Stimulated activated CD4-positive, alpha-beta T cell treated with anti-CD3 and anti-CD28 coated beads, Interleukin-2, amount 100 ng/mL, for 4 hours (primary cell): ENCODE measurements around the gene HLA-A.
"Not testable (repeated sequence)": the region's sequence is repeated elsewhere in the genome, so short reads cannot be mapped to it uniquely, and the experiment has no call there.

Experiments used
- DNase-seq: peaks from one replicate; pipeline ENCODE4 v3.0.0-alpha.2; 2020; ENCODE audit warnings: low read depth

HLA-A gene

DNA sequence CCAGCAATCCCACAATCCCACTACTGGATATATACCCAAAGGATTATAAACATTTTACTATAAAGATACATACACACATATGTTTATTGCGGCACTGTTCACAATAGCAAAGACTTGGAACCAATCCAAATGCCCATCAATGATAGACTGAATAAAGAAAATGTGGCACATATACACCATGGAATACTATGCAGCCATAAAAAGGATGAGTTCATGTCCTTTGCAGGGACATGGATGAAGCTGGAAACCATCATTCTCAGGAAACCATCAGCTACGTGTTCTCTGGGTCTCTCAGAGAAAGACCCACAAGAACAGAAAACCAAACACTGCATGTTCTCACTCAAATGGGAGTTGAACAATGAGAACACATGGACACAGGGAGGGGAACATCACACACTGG is 21.4 kb downstream of the HLA-A start:
- DNase-seq, result not testable (repeated sequence)

DNA sequence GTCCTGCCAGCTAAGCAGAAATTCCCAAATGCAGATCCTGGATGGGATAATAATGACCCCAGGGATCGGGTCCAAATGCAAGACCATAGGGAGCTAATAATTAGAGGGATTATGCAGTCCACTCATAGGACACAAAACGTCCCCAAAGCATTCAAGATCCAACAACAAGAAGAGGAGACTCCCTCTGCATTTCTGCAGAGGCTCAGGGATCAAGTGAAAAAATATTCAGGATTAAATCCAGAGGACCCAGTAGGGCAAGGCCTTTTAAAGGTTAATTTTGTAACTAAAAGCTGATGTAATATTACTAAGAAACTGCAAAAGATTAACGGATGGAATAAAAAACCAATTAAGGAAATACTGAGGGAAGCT is 22.2 kb downstream of the HLA-A start:
- DNase-seq, result no peak

GRCh38 chr6:29964887-29965562 is 22.7 kb downstream of the HLA-A start:
- DNase-seq, result peak; percentile 68

DNA sequence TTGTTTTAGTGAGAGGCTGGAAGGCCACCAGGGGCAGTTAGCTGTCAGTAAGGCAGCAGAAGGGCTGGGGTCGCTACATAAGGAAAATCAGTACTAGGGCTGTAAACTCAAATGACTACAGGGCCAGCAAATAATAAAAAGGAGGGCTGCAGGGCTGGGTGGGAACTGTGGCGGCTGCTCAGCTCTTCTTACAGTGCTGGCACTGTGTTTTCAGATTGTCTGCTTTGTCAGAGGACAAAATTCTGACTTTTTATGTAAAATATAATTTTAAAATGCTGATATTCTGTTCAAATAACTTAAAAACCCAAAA is 23.2 kb downstream of the HLA-A start:
- no peak for DNase-seq

DNA sequence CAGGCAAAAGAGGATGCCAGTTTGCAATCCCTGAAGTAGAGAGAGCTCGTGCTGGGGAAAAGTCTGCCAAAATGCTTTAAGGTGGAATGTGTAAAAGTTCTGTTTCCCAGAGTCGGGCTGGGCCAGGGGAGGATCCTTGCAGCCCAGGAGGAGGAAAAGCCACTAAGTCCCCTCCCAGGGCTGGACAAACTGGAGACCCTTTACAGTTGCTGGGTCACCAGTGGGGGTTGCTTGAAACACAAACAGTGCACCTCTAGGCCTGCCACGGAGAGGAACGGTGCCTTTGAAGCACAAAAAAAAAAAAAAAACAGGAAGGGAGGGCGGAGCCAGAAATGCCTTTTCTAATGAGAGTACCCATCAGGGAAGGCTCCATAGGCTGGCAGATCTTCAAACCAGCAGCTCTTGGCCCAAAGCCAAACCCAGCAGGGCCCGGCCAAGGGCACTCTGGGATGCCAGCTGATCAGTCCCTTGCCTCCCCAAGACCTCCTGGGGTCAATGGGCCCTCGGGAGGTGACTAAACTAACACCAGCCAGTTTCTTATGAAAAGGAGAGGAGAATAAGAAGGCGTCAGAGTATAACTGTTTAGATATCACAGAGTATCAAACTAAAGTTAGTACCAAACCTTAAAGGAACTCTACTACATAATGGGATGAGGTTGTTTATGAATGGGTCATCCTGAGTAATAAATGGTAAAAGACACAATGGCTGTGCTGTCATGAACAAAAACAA is 23.7 kb downstream of the HLA-A start:
- no peak for DNase-seq

DNA sequence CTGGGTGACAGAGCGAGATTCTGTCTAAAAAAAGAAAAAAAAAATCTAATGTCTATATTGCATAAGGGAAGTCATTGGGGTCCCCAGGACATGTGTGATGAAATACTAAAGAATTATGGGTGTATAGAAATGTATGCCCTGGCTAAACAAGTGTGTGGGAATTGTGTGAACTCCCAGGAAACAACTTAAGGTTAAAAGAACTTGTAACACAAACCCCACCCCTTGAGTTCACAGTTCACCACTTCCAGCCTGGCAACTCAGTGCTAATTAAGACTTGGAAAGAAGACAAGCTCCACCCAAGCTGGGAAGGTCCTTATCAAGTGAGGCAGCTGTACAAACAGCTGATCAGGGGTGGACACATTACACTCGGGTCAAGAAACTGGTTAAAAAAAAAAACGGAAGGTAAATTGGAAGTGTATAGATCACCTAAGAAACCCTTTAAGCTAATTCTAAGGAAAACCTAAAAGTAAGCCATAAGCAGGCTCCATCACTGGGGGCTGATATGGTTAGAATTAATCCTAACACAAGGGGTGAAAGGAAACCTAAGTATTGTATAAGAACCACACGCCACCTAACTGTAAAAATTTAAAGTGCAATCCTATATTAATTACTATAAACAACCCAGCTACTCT is 25.2 kb downstream of the HLA-A start:
- DNase-seq, result no peak

DNA sequence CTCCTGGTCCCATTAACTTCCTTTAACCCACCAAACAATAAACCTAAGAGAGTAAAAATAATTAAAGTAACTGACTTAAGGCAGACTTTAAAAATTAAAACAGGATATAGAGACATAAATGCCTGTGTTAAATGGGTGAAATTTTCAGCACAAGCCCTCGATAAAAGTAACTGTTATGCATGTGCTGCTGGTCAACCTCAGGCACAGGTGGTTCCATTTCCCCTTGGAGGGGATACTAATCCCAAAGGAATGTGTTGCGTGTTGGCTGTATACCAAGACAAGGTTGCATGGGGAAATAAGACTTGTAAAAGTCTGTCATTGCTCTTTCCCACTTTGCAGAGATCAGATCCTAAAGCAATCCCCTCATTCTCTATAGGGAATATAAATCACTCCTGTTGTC is 25.8 kb downstream of the HLA-A start:
- no peak for DNase-seq

DNA sequence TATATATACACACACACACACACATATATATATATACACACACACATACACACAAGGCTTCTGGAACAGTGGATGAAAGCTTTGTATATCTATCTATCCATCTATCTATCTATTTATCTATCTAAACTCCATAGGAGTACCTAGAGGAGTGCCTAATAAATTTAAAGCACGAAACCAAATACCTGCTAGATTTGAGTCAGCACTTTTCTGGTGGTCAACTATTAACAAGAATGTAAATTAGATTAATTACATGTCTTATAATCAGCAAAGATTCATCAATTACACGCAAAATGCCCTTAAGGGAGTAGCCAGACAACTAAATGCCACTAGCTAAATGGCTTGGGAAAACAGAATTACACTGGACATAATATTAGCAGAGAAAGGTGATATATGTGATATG is 26.6 kb downstream of the HLA-A start:
- DNase-seq, result no peak

GRCh38 chr6:29970711-29971110 is 28.4 kb downstream of the HLA-A start:
- no peak for DNase-seq

DNA sequence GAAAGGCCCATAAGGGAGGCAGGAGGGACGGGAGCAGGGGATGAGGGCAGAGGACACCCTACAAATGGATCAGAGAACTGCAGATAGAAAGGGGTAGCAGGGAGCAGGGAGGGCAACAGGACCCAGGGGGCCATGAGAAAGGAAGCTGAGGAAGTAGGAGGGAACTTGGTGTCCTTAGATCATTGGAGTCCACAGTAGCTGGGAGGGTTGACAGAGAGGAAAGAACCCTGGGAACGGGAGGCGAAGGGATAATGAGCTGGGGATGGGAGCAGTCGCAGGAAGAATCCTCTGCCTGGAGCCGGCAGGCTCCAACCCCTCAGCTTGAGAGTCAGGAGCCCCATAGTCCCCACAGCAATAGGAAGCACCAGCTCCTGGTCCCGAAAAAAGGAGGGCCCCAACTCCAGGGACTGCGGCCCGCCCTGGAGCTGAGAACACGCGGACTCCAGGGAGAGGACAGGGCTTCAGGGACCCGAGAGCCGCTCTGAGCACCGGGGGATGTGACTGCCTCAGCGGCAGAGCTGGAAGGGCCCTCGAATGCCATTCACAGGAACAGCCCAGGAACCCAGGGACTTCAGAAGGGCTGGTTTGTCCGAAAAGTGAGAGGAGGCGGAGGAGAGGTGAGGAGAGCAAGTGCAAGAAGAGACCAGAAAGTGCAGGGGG is 32.7 kb downstream of the HLA-A start:
- no peak for DNase-seq

DNA sequence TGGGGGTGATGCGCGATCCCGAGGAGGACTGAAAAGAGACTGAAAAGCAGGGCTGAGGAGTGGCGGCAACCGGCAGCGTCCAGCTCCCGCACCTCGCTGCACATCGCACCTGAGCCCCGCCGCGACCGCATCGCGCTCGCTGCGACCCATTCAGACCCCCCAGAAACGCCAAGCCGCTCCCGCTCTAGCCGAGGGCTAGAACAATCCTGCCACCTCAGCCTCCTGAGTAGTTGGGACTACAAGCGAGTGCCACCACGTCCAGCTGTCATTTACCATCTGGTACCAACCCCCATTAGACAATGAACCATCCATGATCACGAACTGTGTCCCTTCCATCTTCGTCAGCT is 33.2 kb downstream of the HLA-A start:
- DNase-seq, result no peak

- DNase-seq, result no peak
Measured at GRCh38 chr6:29976253-29976587, 33.9 kb downstream of the HLA-A start.

DNA sequence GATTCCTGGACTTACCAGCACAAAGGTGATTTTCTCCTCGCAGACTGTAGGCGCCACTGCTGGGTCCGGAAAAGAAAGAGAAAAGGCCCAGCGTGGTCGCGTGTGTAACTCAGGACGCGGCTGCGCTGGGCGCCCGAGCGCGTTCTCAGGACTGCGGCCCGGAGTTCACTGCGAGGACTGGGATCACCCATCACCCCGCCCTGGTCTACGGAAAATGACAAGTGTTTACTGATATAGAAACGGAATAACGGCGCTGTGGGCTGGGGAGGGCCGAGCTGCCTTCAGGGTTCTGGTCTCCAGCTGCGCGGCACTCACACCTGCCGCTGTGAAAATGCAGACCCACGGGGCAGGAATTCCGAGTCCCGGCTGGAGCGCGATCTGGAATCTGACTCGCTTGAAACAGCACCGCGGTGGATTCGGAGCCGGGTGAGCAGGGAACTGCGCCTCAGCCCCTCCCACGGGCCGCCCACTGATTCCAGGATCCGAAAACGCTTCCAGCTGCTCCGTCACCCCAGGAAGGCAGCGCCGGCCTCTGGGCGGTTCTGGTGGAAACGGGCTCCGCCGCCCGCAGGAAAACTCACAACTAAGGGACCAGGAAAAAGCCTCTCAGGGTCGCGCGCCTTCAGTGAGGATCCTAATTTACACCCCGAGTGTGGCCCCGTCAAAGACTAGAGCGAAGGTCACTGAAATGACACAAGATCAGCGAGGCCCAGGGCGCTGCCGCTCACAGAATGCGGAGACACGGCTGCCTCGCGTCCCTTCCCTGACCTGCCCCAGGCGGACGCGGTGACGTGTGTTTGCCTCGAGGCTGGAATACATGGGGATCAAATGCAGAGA is 34.5 kb downstream of the HLA-A start:
- DNase-seq, result peak; percentile 25

- DNase-seq, result no peak
Measured at GRCh38 chr6:29977425-29977727, 35.0 kb downstream of the HLA-A start.

DNA sequence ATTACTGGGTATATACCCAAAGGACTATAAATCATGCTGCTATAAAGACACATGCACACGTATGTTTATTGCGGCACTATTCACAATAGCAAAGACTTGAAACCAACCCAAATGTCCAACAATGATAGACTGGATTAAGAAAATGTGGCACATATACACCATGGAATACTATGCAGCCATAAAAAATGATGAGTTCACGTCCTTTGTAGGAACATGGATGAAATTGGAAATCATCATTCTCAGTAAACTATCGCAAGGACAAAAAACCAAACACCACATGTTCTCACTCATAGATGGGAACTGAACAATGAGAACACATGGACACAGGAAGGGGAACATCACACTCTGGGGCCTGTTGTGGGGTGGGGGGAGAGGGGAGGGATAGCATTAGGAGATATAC is 37.7 kb downstream of the HLA-A start:
- DNase-seq, result not testable (repeated sequence)

- no peak for DNase-seq
Measured at GRCh38 chr6:29980511-29980910, 38.2 kb downstream of the HLA-A start.

DNA sequence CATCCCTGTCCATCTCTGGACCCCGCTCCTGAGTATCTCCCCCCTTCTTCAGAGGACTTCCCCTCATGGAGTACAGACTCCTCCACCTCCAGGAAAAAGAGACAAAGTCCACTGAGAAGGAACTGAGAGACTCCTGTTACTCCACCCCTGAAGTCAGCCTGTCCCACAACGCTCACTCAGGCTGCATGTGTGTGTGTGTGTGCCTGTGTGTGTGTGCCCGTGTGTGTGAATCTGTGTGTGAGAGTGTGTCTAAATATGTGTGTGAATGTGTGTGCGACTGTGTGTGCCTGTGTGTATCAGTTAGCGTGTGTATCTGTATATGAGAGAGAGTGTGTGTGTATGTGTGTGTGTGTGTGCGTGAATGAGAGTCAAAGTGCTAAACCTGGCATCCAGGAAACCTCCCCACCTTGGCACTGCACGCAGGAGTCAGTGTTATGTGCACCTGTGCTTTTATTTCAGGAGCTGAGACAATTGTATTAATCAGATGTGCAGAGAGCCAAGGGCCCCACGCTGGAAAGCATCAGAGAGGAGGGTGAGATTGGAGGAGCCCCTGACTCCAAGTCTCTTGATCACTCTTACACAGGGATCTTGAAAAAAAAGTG is 39.0 kb downstream of the HLA-A start:
- no peak for DNase-seq

- no peak for DNase-seq
Measured at GRCh38 chr6:29982097-29982496, 39.8 kb downstream of the HLA-A start.

DNA sequence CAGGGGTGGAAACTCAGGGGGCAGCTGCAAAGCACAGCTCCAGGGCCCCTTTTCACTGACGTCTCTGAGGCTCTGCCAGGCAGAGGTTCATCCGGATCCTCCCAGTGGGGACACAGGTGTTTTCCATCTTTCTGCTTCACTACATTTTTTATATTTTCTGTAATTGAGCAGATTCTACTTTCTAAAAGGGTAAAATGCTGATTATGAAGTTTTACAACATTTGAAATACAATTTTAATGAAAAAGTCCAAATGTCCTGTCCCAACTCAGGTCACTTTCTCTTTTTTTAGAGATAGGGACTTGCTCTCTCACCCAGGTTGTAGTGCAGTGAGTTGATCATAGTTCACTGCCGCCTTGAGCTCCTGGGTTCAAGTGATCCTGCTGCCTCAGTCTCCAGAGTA is 41.9 kb downstream of the HLA-A start:
- DNase-seq, result no peak

- no peak for DNase-seq
Measured at GRCh38 chr6:29984992-29985391, 42.7 kb downstream of the HLA-A start.

GRCh38 chr6:29986179-29986781 is 43.9 kb downstream of the HLA-A start:
- DNase-seq, result no peak

DNA sequence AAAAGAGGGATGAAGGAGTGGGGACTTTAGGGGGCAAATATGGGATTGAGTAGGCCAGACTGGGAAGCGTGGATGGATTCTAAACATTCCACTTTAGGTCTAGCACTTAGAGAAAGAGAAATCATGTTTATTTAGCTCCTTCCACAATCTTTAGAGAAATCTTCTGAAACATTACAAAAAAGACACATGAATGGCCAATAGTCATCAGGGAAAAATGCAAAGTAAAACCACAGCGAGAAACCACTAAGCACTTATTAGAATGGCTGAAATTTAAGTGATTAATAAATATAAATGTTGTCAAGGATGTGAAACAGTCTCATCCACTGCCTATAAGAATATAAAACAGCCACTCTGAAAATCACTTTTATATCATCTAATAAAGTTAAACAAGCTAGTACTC is 46.9 kb downstream of the HLA-A start:
- DNase-seq, result no peak
